Loucy (cell line): Measurements from ENCODE around the gene BRI3.

Source experiments
- H2AFZ ChIP-seq: fragments of 200-600 bp; sonication (generic); 2 replicates; pipeline ENCODE4 v1.6.0; 2016; ENCODE audit warnings: antibody characterized with exemption, mild to moderate bottlenecking, low read length, moderate library complexity
- H3F3A ChIP-seq: fragments of 200-600 bp; 2 replicates; pipeline ENCODE4 v1.6.0; 2016; ENCODE audit warnings: antibody characterized with exemption, low read depth, mild to moderate bottlenecking
- H3K27me3 ChIP-seq: fragments of 200-600 bp; sonication (generic); 2 replicates; pipeline ENCODE4 v1.6.1; 2014; ENCODE audit warnings: low read length, mild to moderate bottlenecking; ENCODE audit not compliant: insufficient read depth, poor library complexity, severe bottlenecking
- H3K36me3 ChIP-seq: fragments of 200-600 bp; sonication (generic); 2 replicates; pipeline ENCODE4 v1.6.1; 2016; ENCODE audit warnings: low read length; ENCODE audit not compliant: insufficient read depth
- H3K4me1 ChIP-seq: fragments of 200-600 bp; sonication (generic); 2 replicates; pipeline ENCODE4 v1.5.1; 2014; ENCODE audit warnings: low read length, mild to moderate bottlenecking; ENCODE audit not compliant: insufficient read depth, poor library complexity, severe bottlenecking
- H3K4me2 ChIP-seq: fragments of 200-600 bp; sonication (generic); 2 replicates; pipeline ENCODE4 v1.6.0; 2014; ENCODE audit warnings: antibody characterized with exemption, low read length, low read depth, mild to moderate bottlenecking; ENCODE audit not compliant: poor library complexity, severe bottlenecking
- H3K4me3 ChIP-seq: fragments of 200-600 bp; sonication (generic); 2 replicates; pipeline ENCODE4 v1.5.1; 2014; ENCODE audit warnings: low read length, mild to moderate bottlenecking, mixed read lengths; ENCODE audit not compliant: poor library complexity, severe bottlenecking
- H3K79me2 ChIP-seq: fragments of 200-600 bp; sonication (generic); 2 replicates; pipeline ENCODE4 v1.6.1; 2014; ENCODE audit warnings: low read length; ENCODE audit not compliant: insufficient read depth
- H3K9ac ChIP-seq: fragments of 200-600 bp; sonication (generic); 2 replicates; pipeline ENCODE4 v1.6.0; 2014; ENCODE audit warnings: mild to moderate bottlenecking, low read depth, low read length, moderate library complexity; ENCODE audit not compliant: poor library complexity, severe bottlenecking
- H3K9me2 ChIP-seq: fragments of 200-600 bp; sonication (generic); replicated peaks from 2 replicates; pipeline ENCODE4 v1.6.1; 2016; ENCODE audit warnings: low read depth, low read length, mixed read lengths
- H3K9me3 ChIP-seq: fragments of 200-600 bp; sonication (generic); 2 replicates; pipeline ENCODE4 v1.6.1; 2014; ENCODE audit warnings: mild to moderate bottlenecking, antibody characterized with exemption, low read length, low read depth; ENCODE audit not compliant: insufficient read depth
- H4K20me1 ChIP-seq: fragments of 200-600 bp; sonication (generic); 2 replicates; pipeline ENCODE4 v1.6.0; 2014; ENCODE audit warnings: antibody characterized with exemption, low read length, mild to moderate bottlenecking; ENCODE audit not compliant: insufficient read depth, poor library complexity, severe bottlenecking
- EZH2phosphoT487 ChIP-seq: fragments of 200-600 bp; IDR thresholded peaks from 2 replicates; pipeline ENCODE4 v1.6.1; 2018; ENCODE audit warnings: antibody characterized with exemption, mild to moderate bottlenecking, moderate library complexity, borderline replicate concordance
- TF ChIP-seq, protein P1 (sequence below): fragments of 200-600 bp; sonication (generic); conservative IDR thresholded peaks from 2 replicates; pipeline ENCODE4 v1.5.1; 2014; ENCODE audit warnings: mild to moderate bottlenecking, antibody characterized with exemption, low read length

BRI3 gene

GRCh38 chr7:98249106-98249505 is 32.4 kb upstream of the BRI3 start:
- Histone ChIP-seq H2AFZ (no peak overlapping the region), H3K4me1 (peaks cover 20% of the 10 kb centered on the region), H4K20me1 (peaks cover 7% of the 10 kb centered on the region), H3K79me2 (peaks cover 29% of the 10 kb centered on the region), H3K4me3 (peak overlapping the region; percentile 31), H3F3A (no peaks in the 10 kb centered on the region), H3K27me3 (no peaks in the 10 kb centered on the region), H3K9me2 (no peaks in the 10 kb centered on the region), H3K9ac (no peak overlapping the region), H3K9me3 (no peaks in the 10 kb centered on the region), H3K4me2 (peak overlapping the region; percentile 95), H3K36me3 (no peaks in the 10 kb centered on the region; the same call in 1 of the 2 replicates)
- TF ChIP-seq EZH2phosphoT487 = no peak
- TF ChIP-seq, protein P1, sequence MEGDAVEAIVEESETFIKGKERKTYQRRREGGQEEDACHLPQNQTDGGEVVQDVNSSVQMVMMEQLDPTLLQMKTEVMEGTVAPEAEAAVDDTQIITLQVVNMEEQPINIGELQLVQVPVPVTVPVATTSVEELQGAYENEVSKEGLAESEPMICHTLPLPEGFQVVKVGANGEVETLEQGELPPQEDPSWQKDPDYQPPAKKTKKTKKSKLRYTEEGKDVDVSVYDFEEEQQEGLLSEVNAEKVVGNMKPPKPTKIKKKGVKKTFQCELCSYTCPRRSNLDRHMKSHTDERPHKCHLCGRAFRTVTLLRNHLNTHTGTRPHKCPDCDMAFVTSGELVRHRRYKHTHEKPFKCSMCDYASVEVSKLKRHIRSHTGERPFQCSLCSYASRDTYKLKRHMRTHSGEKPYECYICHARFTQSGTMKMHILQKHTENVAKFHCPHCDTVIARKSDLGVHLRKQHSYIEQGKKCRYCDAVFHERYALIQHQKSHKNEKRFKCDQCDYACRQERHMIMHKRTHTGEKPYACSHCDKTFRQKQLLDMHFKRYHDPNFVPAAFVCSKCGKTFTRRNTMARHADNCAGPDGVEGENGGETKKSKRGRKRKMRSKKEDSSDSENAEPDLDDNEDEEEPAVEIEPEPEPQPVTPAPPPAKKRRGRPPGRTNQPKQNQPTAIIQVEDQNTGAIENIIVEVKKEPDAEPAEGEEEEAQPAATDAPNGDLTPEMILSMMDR = no peak

GRCh38 chr7:98250789-98251188 is 30.7 kb upstream of the BRI3 start:
- Histone ChIP-seq H2AFZ (peak overlapping the region; percentile 91), H4K20me1 (peaks cover 12% of the 10 kb centered on the region), H3K9me3 (no peaks in the 10 kb centered on the region), H3K4me1 (peaks cover 26% of the 10 kb centered on the region), H3K36me3 (no peaks in the 10 kb centered on the region), H3K4me2 (peak overlapping the region; percentile 95), H3F3A (no peaks in the 10 kb centered on the region), H3K9ac (peak overlapping the region; percentile 67), H3K9me2 (no peaks in the 10 kb centered on the region), H3K79me2 (peaks cover 38% of the 10 kb centered on the region), H3K4me3 (peak overlapping the region; percentile 93), H3K27me3 (no peaks in the 10 kb centered on the region)
- TF ChIP-seq, protein P1 = peak; percentile 44
- no peak for TF ChIP-seq EZH2phosphoT487

GRCh38 chr7:98251231-98251600 is 30.3 kb upstream of the BRI3 start:
- no peaks in the 10 kb centered on the region for H3K9me3 ChIP-seq
- H3K79me2 ChIP-seq = peaks cover 38% of the 10 kb centered on the region
- no peaks in the 10 kb centered on the region for H3K27me3 ChIP-seq
- H3F3A ChIP-seq = no peaks in the 10 kb centered on the region
- no peak for TF ChIP-seq EZH2phosphoT487
- TF ChIP-seq, protein P1 = no peak
- H2AFZ ChIP-seq = peak overlapping the region; percentile 91
- H3K4me1 ChIP-seq = peaks cover 26% of the 10 kb centered on the region
- no peaks in the 10 kb centered on the region for H3K36me3 ChIP-seq
- peak overlapping the region; percentile 93 for H3K4me3 ChIP-seq
- peaks cover 14% of the 10 kb centered on the region for H4K20me1 ChIP-seq
- H3K4me2 ChIP-seq = peak overlapping the region; percentile 95
- H3K9ac ChIP-seq = peak overlapping the region; percentile 67
- no peaks in the 10 kb centered on the region for H3K9me2 ChIP-seq
